GM23338 (cell line): ENCODE data around the gene GPR146. TPM values are rescaled to one million over a fixed set of nuclear protein-coding genes. Genes with fewer than 3 reads are reported as not detected.

Experiments used
- ATAC-seq: fragments of 200-7000 bp; cut with Tn5 transposase; 3 replicates; pipeline ENCODE4 v1.9.1; 2020
- DNase-seq: peaks from one replicate; pipeline ENCODE4 v3.0.0-alpha.2; 2015; ENCODE audit warnings: low spot score
- H2AFZ ChIP-seq: fragments of 200-600 bp; sonication (generic); 2 replicates; pipeline ENCODE4 v1.8.0; 2016; ENCODE audit warnings: antibody characterized with exemption, mild to moderate bottlenecking, moderate library complexity
- H3F3A ChIP-seq: fragments of 200-600 bp; sonication (generic); replicated peaks from 2 replicates; pipeline ENCODE4 v1.8.0; 2017; ENCODE audit warnings: antibody characterized with exemption, mixed run types, low read depth
- H3K27ac ChIP-seq: fragments of 200-600 bp; sonication (generic); 2 replicates; pipeline ENCODE4 v1.6.1; 2016; ENCODE audit warnings: low read depth
- H3K27me3 ChIP-seq: fragments of 200-600 bp; sonication (generic); 2 replicates; pipeline ENCODE4 v1.8.0; 2016; ENCODE audit warnings: mild to moderate bottlenecking, mixed run types, moderate library complexity; ENCODE audit not compliant: insufficient read depth
- H3K36me3 ChIP-seq: fragments of 200-600 bp; sonication (generic); 2 replicates; pipeline ENCODE4 v1.8.0; 2016; ENCODE audit warnings: mild to moderate bottlenecking; ENCODE audit not compliant: insufficient read depth
- H3K4me1 ChIP-seq: fragments of 200-600 bp; sonication (generic); 2 replicates; pipeline ENCODE4 v1.8.0; 2016; ENCODE audit warnings: mild to moderate bottlenecking, moderate library complexity; ENCODE audit not compliant: insufficient read depth
- H3K4me2 ChIP-seq: fragments of 200-600 bp; sonication (generic); 2 replicates; pipeline ENCODE4 v1.7.1; 2017; ENCODE audit warnings: mixed run types
- H3K4me3 ChIP-seq: fragments of 200-600 bp; sonication (generic); 2 replicates; pipeline ENCODE4 v1.6.1; 2016; ENCODE audit warnings: mixed run types
- H3K79me2 ChIP-seq: fragments of 200-600 bp; sonication (generic); replicated peaks from 2 replicates; pipeline ENCODE4 v1.8.0; 2017; ENCODE audit warnings: mild to moderate bottlenecking; ENCODE audit not compliant: insufficient read depth
- H3K9me2 ChIP-seq: fragments of 200-600 bp; sonication (generic); 2 replicates; pipeline ENCODE4 v1.8.0; 2017; ENCODE audit not compliant: insufficient read depth
- H4K20me1 ChIP-seq: fragments of 200-600 bp; sonication (generic); replicated peaks from 2 replicates; pipeline ENCODE4 v1.8.0; 2017; ENCODE audit warnings: mild to moderate bottlenecking; ENCODE audit not compliant: insufficient read depth
- H3K27ac Mint-ChIP-seq: 2 replicates; pipeline ENCODE4 v1.8.0; 2020; ENCODE audit warnings: inconsistent platforms, mild to moderate bottlenecking, moderate library complexity, mixed read lengths
- H3K27me3 Mint-ChIP-seq: 3 replicates; pipeline ENCODE4 v1.8.0; 2022; ENCODE audit warnings: low read depth, mild to moderate bottlenecking, moderate library complexity, mixed read lengths, inconsistent platforms; ENCODE audit not compliant: insufficient read depth, poor library complexity
- H3K36me3 Mint-ChIP-seq: 3 replicates; pipeline ENCODE4 v1.8.0; 2021; ENCODE audit warnings: low read depth, mild to moderate bottlenecking, inconsistent platforms, moderate library complexity, mixed read lengths
- H3K4me1 Mint-ChIP-seq: 3 replicates; pipeline ENCODE4 v1.8.0; 2020; ENCODE audit warnings: mild to moderate bottlenecking, inconsistent platforms, mixed read lengths
- H3K4me3 Mint-ChIP-seq: 3 replicates; pipeline ENCODE4 v1.8.0; 2021; ENCODE audit warnings: moderate library complexity, mild to moderate bottlenecking, inconsistent platforms, mixed read lengths
- H3K9me3 Mint-ChIP-seq: 3 replicates; pipeline ENCODE4 v1.8.0; 2020; ENCODE audit warnings: moderate library complexity, mild to moderate bottlenecking, inconsistent platforms, mixed read lengths
- CREB1 ChIP-seq: fragments of 250-450 bp; sonication (Bioruptor Pico); IDR thresholded peaks from 2 replicates; pipeline ENCODE4 v1.5.0; 2020; ENCODE audit warnings: low read depth, mild to moderate bottlenecking, moderate library complexity
- EZH2 ChIP-seq: fragments of 200-600 bp; sonication (generic); IDR thresholded peaks from one replicate; pipeline ENCODE4 v1.8.0; 2017; ENCODE audit warnings: antibody characterized with exemption, mild to moderate bottlenecking, low read depth; ENCODE audit not compliant: unreplicated experiment
- JUNB ChIP-seq: IDR thresholded peaks from one replicate; pipeline ENCODE4 v1.6.1; 2016; ENCODE audit warnings: antibody characterized with exemption; ENCODE audit not compliant: unreplicated experiment
- ZNF331 ChIP-seq: fragments of 250-450 bp; sonication (Bioruptor Pico); IDR thresholded peaks from 2 replicates; pipeline ENCODE4 v1.5.0; 2020; ENCODE audit warnings: low read depth, mild to moderate bottlenecking, moderate library complexity
- ZNF462 ChIP-seq: fragments of 250-450 bp; sonication (Bioruptor Pico); IDR thresholded peaks from 2 replicates; pipeline ENCODE4 v1.5.0; 2020; ENCODE audit warnings: mild to moderate bottlenecking, moderate library complexity
- polyA plus RNA-seq: library from polyadenylated mRNA; unstranded; fragments of >200 nt; fragmentation: Nextera tagmentation; extraction: Ambion mirVana; gene quantifications from 2 replicates; pipeline ENCODE4 v1.2.1, GENCODE V29; 2016
- total RNA-seq: library from RNA; depleted of rRNA; stranded (reverse); fragments of >200 nt; shearing (Covaris generic); gene quantifications from 2 replicates; pipeline ENCODE4 v1.2.3, GENCODE V29; 2014

GPR146 gene
- total and polyA plus RNA-seq, 2 experiments from 2014 or later, result 0.28 to 0.37 TPM

- H3K9me3 Mint-ChIP-seq, result no peaks in the 10 kb centered on the region
- H3K9me2 ChIP-seq, result no peaks in the 10 kb centered on the region
- H3K36me3 Mint-ChIP-seq, result peaks cover 4% of the 10 kb centered on the region; the same call in 1 of the 3 replicates
- no peak overlapping the region for H3K4me3 Mint-ChIP-seq
- ATAC-seq (no peak), DNase-seq (no peak)
- no peak overlapping the region for H3K4me3 ChIP-seq
- H3K27ac Mint-ChIP-seq, result no peak overlapping the region
- no peak overlapping the region for H3K4me2 ChIP-seq
- H3K27me3 Mint-ChIP-seq, result peaks cover 8% of the 10 kb centered on the region
- peaks cover 9% of the 10 kb centered on the region; the same call in 1 of the 2 replicates for H4K20me1 ChIP-seq
- H3K4me1 Mint-ChIP-seq, result peaks cover 42% of the 10 kb centered on the region
- H3K27ac ChIP-seq, result no peak overlapping the region
- H2AFZ ChIP-seq, result no peak overlapping the region
- no peaks in the 10 kb centered on the region; the same call in 1 of the 2 replicates for H3K79me2 ChIP-seq
- 0 out of 2 replicates have a peak, but pooled peaks cover 5% of the 10 kb centered on the region for H3F3A ChIP-seq
- no peaks in the 10 kb centered on the region for H3K36me3 ChIP-seq
- H3K27me3 ChIP-seq, result no peaks in the 10 kb centered on the region
- TF ChIP-seq ZNF462 (CRISPR knock-in tag), result no peak
- no peak for TF ChIP-seq EZH2
- H3K4me1 ChIP-seq, result peaks cover 14% of the 10 kb centered on the region; the same call in 1 of the 2 replicates
These were observed 11.2 kb downstream of the GPR146 start for GRCh38 chr7:1055491-1055955.

GRCh38 chr7:1055956-1056784 lies 11.8 kb downstream of the GPR146 start:
- 0 out of 2 replicates have a peak, but pooled peaks cover 8% of the 10 kb centered on the region for H3F3A ChIP-seq
- peaks cover 4% of the 10 kb centered on the region; the same call in 1 of the 3 replicates for H3K36me3 Mint-ChIP-seq
- H3K9me3 Mint-ChIP-seq, result no peaks in the 10 kb centered on the region
- H3K36me3 ChIP-seq, result no peaks in the 10 kb centered on the region
- ATAC-seq (no peak), DNase-seq (no peak)
- H3K4me3 ChIP-seq, result no peak overlapping the region
- peaks cover 45% of the 10 kb centered on the region for H3K4me1 Mint-ChIP-seq
- no peaks in the 10 kb centered on the region for H3K27me3 ChIP-seq
- TF ChIP-seq CREB1 (CRISPR knock-in tag), result no peak
- no peak for TF ChIP-seq JUNB
- TF ChIP-seq EZH2, result no peak
- no peak for TF ChIP-seq ZNF331
- H3K27ac Mint-ChIP-seq, result no peak overlapping the region
- H3K9me2 ChIP-seq, result no peaks in the 10 kb centered on the region
- H3K4me1 ChIP-seq, result peaks cover 17% of the 10 kb centered on the region; the same call in 1 of the 2 replicates
- H2AFZ ChIP-seq, result no peak overlapping the region
- no peaks in the 10 kb centered on the region; the same call in 1 of the 2 replicates for H3K79me2 ChIP-seq
- H3K4me3 Mint-ChIP-seq, result no peak overlapping the region
- peaks cover 9% of the 10 kb centered on the region; the same call in 1 of the 2 replicates for H4K20me1 ChIP-seq
- no peak overlapping the region for H3K4me2 ChIP-seq
- peaks cover 8% of the 10 kb centered on the region for H3K27me3 Mint-ChIP-seq
- H3K27ac ChIP-seq, result no peak overlapping the region
